Uterus (tissue), 4 donors: Measurements from ENCODE around the gene COG6. TPM values are rescaled to one million over a fixed set of nuclear protein-coding genes. Genes with fewer than 3 reads are reported as not detected.

Source experiments
- DNase-seq, 2 donors: peaks; one replicate each; pipeline ENCODE4 v3.0.0-alpha.2; 2019 to 2020
- H3K27ac ChIP-seq, 2 donors: fragments of 200-600 bp; sonication (generic); 1 replicate in 1 of 2; 2 replicates in 1 of 2; pipeline ENCODE4 v1.5.1; 2016 to 2018
- H3K27me3 ChIP-seq, 2 donors: fragments of 200-600 bp; sonication (generic); one replicate each; pipeline ENCODE4 v1.5.1; 2018 to 2019; ENCODE audit warnings: control low read depth in 1 of 2
- H3K36me3 ChIP-seq, 2 donors: fragments of 200-600 bp; sonication (generic); one replicate each; pipeline ENCODE4 v1.5.1; 2019; ENCODE audit warnings: control low read depth in 1 of 2
- H3K4me1 ChIP-seq, 2 donors: fragments of 200-600 bp; sonication (generic); one replicate each; pipeline ENCODE4 v1.5.1; 2018 to 2019; ENCODE audit warnings: control low read depth in 1 of 2
- H3K4me3 ChIP-seq, 2 donors: fragments of 200-600 bp; sonication (generic); 1 replicate in 1 of 2; 2 replicates in 1 of 2; pipeline ENCODE4 v1.5.1; 2018 to 2019; ENCODE audit warnings: mild to moderate bottlenecking in 1 of 2
- H3K9me3 ChIP-seq, 2 donors: fragments of 200-600 bp; sonication (generic); one replicate each; pipeline ENCODE4 v1.5.1; 2019; ENCODE audit warnings: control low read depth in 1 of 2
- CTCF ChIP-seq, 4 experiments: fragments of 200-600 bp in 2 of 4; fragments of 450-650 bp in 2 of 4; sonication (generic) in 2 of 4; IDR thresholded peaks; one replicate each; pipeline ENCODE4 v1.5.1; 2016 to 2019; ENCODE audit warnings: antibody characterized with exemption in 4 of 4, mild to moderate bottlenecking in 2 of 4, moderate library complexity in 1 of 4
- POLR2A ChIP-seq, 2 donors: fragments of 450-650 bp; IDR thresholded peaks; one replicate each; pipeline ENCODE4 v1.6.1; 2016; ENCODE audit warnings: antibody characterized with exemption in 2 of 2, mild to moderate bottlenecking in 1 of 2, moderate library complexity in 1 of 2
- intact Hi-C: fragments of 100-400 bp; cut with DNase I; formaldehyde crosslinking; loops from one replicate; pipeline ENCODE4 v1.15.1; 2023; ENCODE audit warnings: low total_unique reads
- total RNA-seq, 4 donors: library from RNA; depleted of rRNA in 3 of 4; stranded (reverse); fragments of >200 nt in 3 of 4; gene quantifications; one replicate each; pipeline versions ENCODE4 v1.1.0 to v1.2.4, GENCODE V29; 2014 to 2023
- donor health status: DM: yes; HTN: yes; CAD: no.

COG6 gene
- total RNA-seq, 4 donors from 2014 or later, result 17.1 to 83.2 (median 52.2) TPM

- Histone ChIP-seq H3K27ac (no peak overlapping the region), H3K4me3 (no peak overlapping the region), H3K27me3 (no peaks in the 10 kb centered on the region), H3K4me1 (no peaks in the 10 kb centered on the region), H3K36me3 (no peaks in the 10 kb centered on the region), H3K9me3 (no peaks in the 10 kb centered on the region)
- no peak for DNase-seq
- TF ChIP-seq CTCF (IDR thresholded peaks at IDR 0.05), result no peak
- intact Hi-C loops, result no loop called here
These were observed 17.1 kb downstream of the COG6 start for GRCh38 chr13:39672378-39673132.

- Histone ChIP-seq H3K27ac (no peak overlapping the region), H3K9me3 (no peaks in the 10 kb centered on the region), H3K27me3 (no peaks in the 10 kb centered on the region), H3K36me3 (no peaks in the 10 kb centered on the region), H3K4me3 (no peak overlapping the region), H3K4me1 (no peaks in the 10 kb centered on the region)
- intact Hi-C loops, result no loop called here
- no peak for DNase-seq
- TF ChIP-seq CTCF (IDR thresholded peaks at IDR 0.05) (no peak), POLR2A (IDR thresholded peaks at IDR 0.05) (no peak)
These were observed 20.4 kb downstream of the COG6 start for GRCh38 chr13:39675904-39676303.

GRCh38 chr13:39676315-39676876 is 20.9 kb downstream of the COG6 start:
- Histone ChIP-seq H3K27me3 (no peaks in the 10 kb centered on the region), H3K4me1 (no peaks in the 10 kb centered on the region), H3K27ac (no peak overlapping the region), H3K4me3 (no peak overlapping the region), H3K36me3 (no peaks in the 10 kb centered on the region), H3K9me3 (no peaks in the 10 kb centered on the region)
- peak in 1 of 2 donors; percentile 23 for DNase-seq
- TF ChIP-seq CTCF (IDR thresholded peaks at IDR 0.05) (peak; percentile 37 to 60 (median 47)), POLR2A (IDR thresholded peaks at IDR 0.05) (no peak)
- intact Hi-C loops, result no loop called here

GRCh38 chr13:39682310-39682709 is 26.8 kb downstream of the COG6 start:
- TF ChIP-seq CTCF (IDR thresholded peaks at IDR 0.05), result no peak
- no peaks in the 10 kb centered on the region for H3K27me3 ChIP-seq
- H3K4me1 ChIP-seq, result no peaks in the 10 kb centered on the region
- no peak overlapping the region for H3K4me3 ChIP-seq
- intact Hi-C loops, result loop anchor here (10.0 kb wide), 1 partner anchor 1002 kb away; no protein-coding TSS in a partner anchor
- no peak for DNase-seq
- H3K27ac ChIP-seq, result no peak overlapping the region
- H3K9me3 ChIP-seq, result no peaks in the 10 kb centered on the region
- no peaks in the 10 kb centered on the region for H3K36me3 ChIP-seq

- H3K36me3 ChIP-seq, result no peaks in the 10 kb centered on the region
- H3K27me3 ChIP-seq, result no peaks in the 10 kb centered on the region
- TF ChIP-seq POLR2A (IDR thresholded peaks at IDR 0.05) (no peak), CTCF (IDR thresholded peaks at IDR 0.05) (no peak)
- no peak overlapping the region for H3K27ac ChIP-seq
- intact Hi-C loops, result loop anchor here (10.0 kb wide), 1 partner anchor 1002 kb away; no protein-coding TSS in a partner anchor
- H3K4me3 ChIP-seq, result no peak overlapping the region
- H3K4me1 ChIP-seq, result no peaks in the 10 kb centered on the region
- DNase-seq, result no peak
- no peaks in the 10 kb centered on the region for H3K9me3 ChIP-seq
These were observed 27.3 kb downstream of the COG6 start for GRCh38 chr13:39682788-39683187.
